ENCODE data around the gene FDPS. TPM values are rescaled to one million over a fixed set of nuclear protein-coding genes. Genes with fewer than 3 reads are reported as not detected.

FDPS gene
- total and polyA plus RNA-seq, 2 donors (not counting 3 experiments of a cell fraction or from before 2014, with no cell fraction given), result 630 to 646 TPM

DNA sequence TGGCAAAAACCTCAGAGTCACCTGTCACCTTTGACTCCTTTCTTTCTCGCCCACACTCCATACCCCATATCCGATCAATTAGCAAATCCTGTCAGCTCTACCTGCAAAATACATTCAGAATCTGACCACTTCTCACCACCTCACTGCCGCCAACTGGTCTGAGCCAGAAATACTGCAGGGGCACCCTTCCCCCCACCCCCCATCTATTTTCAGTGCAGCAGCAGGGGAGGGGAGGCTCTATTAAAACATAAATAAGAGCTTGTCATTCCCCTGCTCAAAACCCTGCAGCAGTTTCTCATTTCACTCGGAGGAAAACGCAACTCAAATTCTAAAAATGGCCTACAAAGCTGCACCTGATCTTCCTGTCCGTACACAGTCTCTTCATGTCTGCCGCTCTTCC lies 11.3 kb upstream of the FDPS start:
- BruUV-seq (replicated peaks), result no TSS peak
- H4K20me1 ChIP-seq (replicated peaks; ENCODE audit: control insufficient read depth, extremely low read depth, insufficient read depth, low read length), result no peaks in the 10 kb centered on the region
- H2AFZ ChIP-seq (ENCODE audit: low read depth, low read length), result no peak overlapping the region
- no peak for FAIRE-seq
- no peak for DNase-seq (ENCODE audit: low read depth, low spot score)
- no peak for TF ChIP-seq EZH2 (IDR thresholded peaks at IDR 0.05; ENCODE audit: borderline replicate concordance, low read depth, low read length, severe bottlenecking)
- TF ChIP-seq POLR2AphosphoS5 (IDR thresholded peaks at IDR 0.05; ENCODE audit: insufficient read depth, low read depth, low read length), result no peak
- TF ChIP-seq, protein P1, sequence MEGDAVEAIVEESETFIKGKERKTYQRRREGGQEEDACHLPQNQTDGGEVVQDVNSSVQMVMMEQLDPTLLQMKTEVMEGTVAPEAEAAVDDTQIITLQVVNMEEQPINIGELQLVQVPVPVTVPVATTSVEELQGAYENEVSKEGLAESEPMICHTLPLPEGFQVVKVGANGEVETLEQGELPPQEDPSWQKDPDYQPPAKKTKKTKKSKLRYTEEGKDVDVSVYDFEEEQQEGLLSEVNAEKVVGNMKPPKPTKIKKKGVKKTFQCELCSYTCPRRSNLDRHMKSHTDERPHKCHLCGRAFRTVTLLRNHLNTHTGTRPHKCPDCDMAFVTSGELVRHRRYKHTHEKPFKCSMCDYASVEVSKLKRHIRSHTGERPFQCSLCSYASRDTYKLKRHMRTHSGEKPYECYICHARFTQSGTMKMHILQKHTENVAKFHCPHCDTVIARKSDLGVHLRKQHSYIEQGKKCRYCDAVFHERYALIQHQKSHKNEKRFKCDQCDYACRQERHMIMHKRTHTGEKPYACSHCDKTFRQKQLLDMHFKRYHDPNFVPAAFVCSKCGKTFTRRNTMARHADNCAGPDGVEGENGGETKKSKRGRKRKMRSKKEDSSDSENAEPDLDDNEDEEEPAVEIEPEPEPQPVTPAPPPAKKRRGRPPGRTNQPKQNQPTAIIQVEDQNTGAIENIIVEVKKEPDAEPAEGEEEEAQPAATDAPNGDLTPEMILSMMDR (IDR thresholded peaks at IDR 0.05; ENCODE audit: extremely low read depth in 1 of 2, insufficient read depth in 1 of 2, low read depth in 1 of 2, low read length in 2 of 2), result no peak
- TF ChIP-seq, protein P2, sequence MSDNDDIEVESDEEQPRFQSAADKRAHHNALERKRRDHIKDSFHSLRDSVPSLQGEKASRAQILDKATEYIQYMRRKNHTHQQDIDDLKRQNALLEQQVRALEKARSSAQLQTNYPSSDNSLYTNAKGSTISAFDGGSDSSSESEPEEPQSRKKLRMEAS (IDR thresholded peaks at IDR 0.05; ENCODE audit: insufficient read depth, insufficient read length), result no peak
- intact Hi-C loops (cut with micrococcal nuclease), result no loop called here
- no peaks in the 10 kb centered on the region for H3K36me3 ChIP-seq (ENCODE audit: control insufficient read depth in 2 of 2, extremely low read depth in 1 of 2, insufficient read depth in 2 of 2, low read length in 2 of 2)
- CTCF ChIA-PET, result no interaction called here
- H3K4me2 ChIP-seq (ENCODE audit: insufficient read depth, low read length), result no peak overlapping the region
- POLR2A ChIA-PET, result no interaction called here
- H3K9me1 ChIP-seq (replicated peaks; ENCODE audit: control insufficient read depth, extremely low read depth, insufficient read depth, low read length), result no peaks in the 10 kb centered on the region
- H3K9me3 ChIP-seq (replicated peaks; ENCODE audit: control insufficient read depth, insufficient read depth, low read length), result no peaks in the 10 kb centered on the region
- H3K9ac ChIP-seq (replicated peaks; ENCODE audit: extremely low read depth, insufficient read depth, low read length), result no peak overlapping the region
- H3K4me1 ChIP-seq (ENCODE audit: control insufficient read depth, extremely low read depth, insufficient read depth, low read length), result no peaks in the 10 kb centered on the region
- peaks cover 36 to 40% of the 10 kb centered on the region in 2 experiments for H3K27me3 ChIP-seq (ENCODE audit: control insufficient read depth in 2 of 2, insufficient read depth in 2 of 2, low read length in 2 of 2)
- H3K4me3 ChIP-seq (replicated peaks in 1 of 3; ENCODE audit: insufficient read depth in 1 of 3, low read depth in 1 of 3, low read length in 3 of 3), result no peak overlapping the region
- no peak overlapping the region for H3K27ac ChIP-seq (ENCODE audit: insufficient read depth, low read depth, low read length)
- H3K79me2 ChIP-seq (ENCODE audit: control insufficient read depth, insufficient read depth, low read length), result no peaks in the 10 kb centered on the region
- dilution Hi-C loops (cut with MboI; ENCODE audit: extremely low pct_ligation_motif_present, low sequenced_read_pairs), result no loop called here

DNA sequence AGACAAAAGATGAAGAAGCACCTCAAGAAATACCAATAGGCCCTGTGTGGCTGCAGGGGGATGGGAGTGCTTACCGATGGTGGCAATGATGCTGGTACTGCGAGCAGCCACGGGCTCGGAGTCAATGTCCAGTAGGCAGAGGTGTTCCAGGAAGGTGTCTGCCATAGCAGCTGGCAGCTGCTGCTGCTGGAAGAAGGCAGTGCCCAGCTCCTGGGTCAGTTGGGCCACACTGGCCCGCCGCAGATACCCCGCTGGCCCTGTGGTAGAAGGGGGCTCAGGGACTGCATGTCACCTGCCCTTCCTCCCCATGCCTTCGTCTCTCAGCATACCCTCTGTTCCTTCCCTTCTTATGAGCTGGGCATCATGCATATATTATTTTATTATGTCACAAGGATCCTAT lies 8.6 kb upstream of the FDPS start:
- Histone ChIP-seq H3K9me3 (replicated peaks; ENCODE audit: control insufficient read depth, insufficient read depth, low read length) (no peaks in the 10 kb centered on the region), H3K4me3 (replicated peaks in 1 of 3; ENCODE audit: insufficient read depth in 1 of 3, low read depth in 1 of 3, low read length in 3 of 3) (no peak overlapping the region), H3K27ac (ENCODE audit: insufficient read depth, low read depth, low read length) (no peak overlapping the region), H3K9ac (replicated peaks; ENCODE audit: extremely low read depth, insufficient read depth, low read length) (no peak overlapping the region), H3K79me2 (ENCODE audit: control insufficient read depth, insufficient read depth, low read length) (no peaks in the 10 kb centered on the region), H3K4me2 (ENCODE audit: insufficient read depth, low read length) (no peak overlapping the region), H3K36me3 (ENCODE audit: control insufficient read depth in 2 of 2, extremely low read depth in 1 of 2, insufficient read depth in 2 of 2, low read length in 2 of 2) (no peaks in the 10 kb centered on the region), H3K9me1 (replicated peaks; ENCODE audit: control insufficient read depth, extremely low read depth, insufficient read depth, low read length) (no peaks in the 10 kb centered on the region), H4K20me1 (replicated peaks; ENCODE audit: control insufficient read depth, extremely low read depth, insufficient read depth, low read length) (no peaks in the 10 kb centered on the region), H3K27me3 (ENCODE audit: control insufficient read depth in 2 of 2, insufficient read depth in 2 of 2, low read length in 2 of 2) (peaks cover 18 to 19% of the 10 kb centered on the region in 2 experiments), H3K4me1 (ENCODE audit: control insufficient read depth, extremely low read depth, insufficient read depth, low read length) (no peaks in the 10 kb centered on the region), H2AFZ (ENCODE audit: low read depth, low read length) (no peak overlapping the region)
- dilution Hi-C loops (cut with MboI; ENCODE audit: extremely low pct_ligation_motif_present, low sequenced_read_pairs) (no loop called here), intact Hi-C loops (cut with micrococcal nuclease) (no loop called here)
- BruUV-seq (replicated peaks), result no TSS peak
- no peak for FAIRE-seq
- ChIA-PET CTCF (interaction anchor here (1.3 to 1.6 kb wide), 2 partner anchors 21 to 23 kb away, joined by 3 to 5 read pairs; no protein-coding TSS in a partner anchor), POLR2A (no interaction called here)
- DNase-seq (ENCODE audit: low read depth, low spot score), result no peak
- TF ChIP-seq JUN (IDR thresholded peaks at IDR 0.05; ENCODE audit: borderline replicate concordance, insufficient read depth, insufficient read length, low read depth), result no peak
- no peak for TF ChIP-seq MYC (IDR thresholded peaks at IDR 0.05; ENCODE audit: low read depth, low read length)
- TF ChIP-seq, protein P2 (IDR thresholded peaks at IDR 0.05; ENCODE audit: insufficient read depth, insufficient read length), result no peak
- TF ChIP-seq EZH2 (IDR thresholded peaks at IDR 0.05; ENCODE audit: borderline replicate concordance, low read depth, low read length, severe bottlenecking), result no peak
- no peak for TF ChIP-seq GATA2 (IDR thresholded peaks at IDR 0.05; ENCODE audit: insufficient read depth, insufficient read length, low read depth, low read length)
- TF ChIP-seq, protein P1 (IDR thresholded peaks at IDR 0.05; ENCODE audit: extremely low read depth in 1 of 2, insufficient read depth in 1 of 2, low read depth in 1 of 2, low read length in 2 of 2), result no peak

All from endothelial cell of umbilical vein (primary cell).